ENCODE data around the gene CRHR2. TPM values are rescaled to one million over a fixed set of nuclear protein-coding genes. Genes with fewer than 3 reads are reported as not detected.

Gene CRHR2
- total RNA-seq, 4 donors from 2014 or later: 0.39 to 0.45 TPM; not detected in 2

GRCh38 chr7:30650421-30650808, 31.8 kb downstream of the CRHR2 start:
- DNase-seq: no peak
- intact Hi-C loops (cut with DNase I): no loop called here
- 76 to 80% methylated on average over 7 of the region's 7 CpGs for WGBS, 2 donors
- no peaks in the 10 kb centered on the region for H3K9me3 ChIP-seq
- no peaks in the 10 kb centered on the region for H3K27me3 ChIP-seq
- H3K4me1 ChIP-seq: no peaks in the 10 kb centered on the region
- H3K4me3 ChIP-seq (replicated peaks in 1 of 3): no peak overlapping the region
- H3K36me3 ChIP-seq: no peaks in the 10 kb centered on the region
- TF ChIP-seq POLR2A (IDR thresholded peaks at IDR 0.05): no peak
- TF ChIP-seq CTCF (IDR thresholded peaks at IDR 0.05): no peak
- no peak overlapping the region for H3K27ac ChIP-seq

- H3K27ac ChIP-seq: no peak overlapping the region
- DNase-seq: no peak
- H3K27me3 ChIP-seq: no peaks in the 10 kb centered on the region
- 87 to 90% methylated on average over 13 of the region's 13 CpGs for WGBS, 2 donors
- H3K36me3 ChIP-seq: no peaks in the 10 kb centered on the region
- intact Hi-C loops (cut with DNase I): no loop called here
- H3K4me1 ChIP-seq: no peaks in the 10 kb centered on the region
- no peak for TF ChIP-seq CTCF (IDR thresholded peaks at IDR 0.05)
- no peak for TF ChIP-seq POLR2A (IDR thresholded peaks at IDR 0.05)
- no peaks in the 10 kb centered on the region for H3K9me3 ChIP-seq
- H3K4me3 ChIP-seq (replicated peaks in 1 of 3): no peak overlapping the region
Observed at GRCh38 chr7:30649717-30650420, 32.4 kb downstream of the CRHR2 start.

GRCh38 chr7:30648744-30649540, 33.3 kb downstream of the CRHR2 start:
- no peak overlapping the region for H3K4me3 ChIP-seq (replicated peaks in 1 of 3)
- H3K27ac ChIP-seq: no peak overlapping the region
- no peaks in the 10 kb centered on the region for H3K9me3 ChIP-seq
- TF ChIP-seq CTCF (IDR thresholded peaks at IDR 0.05) (no peak), POLR2A (IDR thresholded peaks at IDR 0.05) (no peak)
- no peaks in the 10 kb centered on the region for H3K36me3 ChIP-seq
- no peaks in the 10 kb centered on the region for H3K4me1 ChIP-seq
- intact Hi-C loops (cut with DNase I): no loop called here
- DNase-seq: no peak
- 91% methylated on average over 14 to 15 of the region's 15 CpGs for WGBS, 2 donors
- no peaks in the 10 kb centered on the region for H3K27me3 ChIP-seq

- intact Hi-C loops (cut with DNase I): no loop called here
- H3K4me1 ChIP-seq: no peaks in the 10 kb centered on the region
- no peaks in the 10 kb centered on the region for H3K36me3 ChIP-seq
- TF ChIP-seq CTCF (IDR thresholded peaks at IDR 0.05) (no peak), POLR2A (IDR thresholded peaks at IDR 0.05) (no peak)
- no peak overlapping the region for H3K4me3 ChIP-seq (replicated peaks in 1 of 3)
- H3K27me3 ChIP-seq: no peaks in the 10 kb centered on the region
- H3K9me3 ChIP-seq: no peaks in the 10 kb centered on the region
- DNase-seq: no peak
- 76 to 82% methylated on average over 10 of the region's 10 CpGs for WGBS, 2 donors
- H3K27ac ChIP-seq: no peak overlapping the region
Observed at GRCh38 chr7:30647589-30648364, 34.5 kb downstream of the CRHR2 start.
